Measurements from ENCODE around the gene CELSR3. TPM values are rescaled to one million over a fixed set of nuclear protein-coding genes. Genes with fewer than 3 reads are reported as not detected.

Gene CELSR3
- total RNA-seq, 6 donors from 2014 or later: 0.76 to 10.5 (median 1.5) TPM

GRCh38 chr3:48647714-48648113 lies 15.0 kb downstream of the CELSR3 start:
- no peak overlapping the region for H3K27ac ChIP-seq
- no peaks in the 10 kb centered on the region for H3K36me3 ChIP-seq
- TF ChIP-seq POLR2AphosphoS5 (IDR thresholded peaks at IDR 0.05): no peak
- no peak for TF ChIP-seq CTCF (IDR thresholded peaks at IDR 0.05)
- no peak for TF ChIP-seq EP300 (IDR thresholded peaks at IDR 0.05)
- no peak for TF ChIP-seq POLR2A (IDR thresholded peaks at IDR 0.05)
- H3K4me1 ChIP-seq: no peaks in the 10 kb centered on the region
- DNase-seq (no peak), ATAC-seq (ENCODE audit: low FRiP score in 2 of 2) (no peak)
- WGBS, 2 donors: 88 to 90% methylated on average over 9 of the region's 9 CpGs
- H3K27me3 ChIP-seq: no peaks in the 10 kb centered on the region
- H3K9me3 ChIP-seq: no peaks in the 10 kb centered on the region
- no peak overlapping the region for H3K4me3 ChIP-seq

- Histone ChIP-seq H3K27ac (no peak overlapping the region), H3K4me3 (no peak overlapping the region), H3K4me1 (no peaks in the 10 kb centered on the region), H3K36me3 (no peaks in the 10 kb centered on the region), H3K27me3 (no peaks in the 10 kb centered on the region), H3K9me3 (no peaks in the 10 kb centered on the region)
- TF ChIP-seq EP300 (IDR thresholded peaks at IDR 0.05) (no peak), POLR2A (IDR thresholded peaks at IDR 0.05) (no peak), POLR2AphosphoS5 (IDR thresholded peaks at IDR 0.05) (no peak), CTCF (IDR thresholded peaks at IDR 0.05) (no peak)
- WGBS, 2 donors: 85 to 92% methylated on average over 15 to 20 of the region's 22 CpGs
- DNase-seq (peak in 1 of 2 donors; percentile 78), ATAC-seq (ENCODE audit: low FRiP score in 2 of 2) (no peak)
Observed at GRCh38 chr3:48644898-48645760, 17.6 kb downstream of the CELSR3 start.

- peak in 1 of 2 donors; percentile 70 for DNase-seq
Observed at GRCh38 chr3:48642605-48643004, 20.1 kb downstream of the CELSR3 start.

GRCh38 chr3:48641396-48641795 lies 21.3 kb downstream of the CELSR3 start:
- DNase-seq (no peak), ATAC-seq (ENCODE audit: low FRiP score in 2 of 2) (no peak)
- H3K4me3 ChIP-seq: no peak overlapping the region
- H3K36me3 ChIP-seq: no peaks in the 10 kb centered on the region
- H3K27me3 ChIP-seq: no peaks in the 10 kb centered on the region
- WGBS, 2 donors: 93 to 100% methylated on average over 1 to 3 of the region's 3 CpGs
- H3K4me1 ChIP-seq: peaks cover 2 to 4% (median 3%) of the 10 kb centered on the region in 4 donors
- no peak for TF ChIP-seq POLR2AphosphoS5 (IDR thresholded peaks at IDR 0.05)
- TF ChIP-seq EP300 (IDR thresholded peaks at IDR 0.05): no peak
- TF ChIP-seq CTCF (IDR thresholded peaks at IDR 0.05): no peak
- H3K27ac ChIP-seq: no peak overlapping the region
- H3K9me3 ChIP-seq: no peaks in the 10 kb centered on the region

More at GRCh38 chr3:48642605-48643004, 20.1 kb downstream of the CELSR3 start:
- no peaks in the 10 kb centered on the region for H3K36me3 ChIP-seq
- no peak for TF ChIP-seq POLR2A (IDR thresholded peaks at IDR 0.05)
- no peak for TF ChIP-seq POLR2AphosphoS5 (IDR thresholded peaks at IDR 0.05)
- no peak for TF ChIP-seq CTCF (IDR thresholded peaks at IDR 0.05)
- no peak for TF ChIP-seq EP300 (IDR thresholded peaks at IDR 0.05)
- no peaks in the 10 kb centered on the region for H3K4me1 ChIP-seq
- no peak overlapping the region for H3K27ac ChIP-seq
- 85 to 86% methylated on average over 6 of the region's 12 CpGs for WGBS, 2 donors
- no peak overlapping the region for H3K4me3 ChIP-seq
- no peaks in the 10 kb centered on the region for H3K9me3 ChIP-seq
- no peaks in the 10 kb centered on the region for H3K27me3 ChIP-seq
- ATAC-seq (ENCODE audit: low FRiP score in 2 of 2): no peak
